ENCODE results near the gene SV2B.
"Not testable (repeated sequence)": the region's sequence is repeated elsewhere in the genome, so short reads cannot be mapped to it uniquely, and the experiment has no call there.

Gene SV2B

GRCh38 chr15:91329914-91330313, 229.9 kb downstream of the SV2B start:
- no peak for DNase-seq

GRCh38 chr15:91331581-91331980, 231.5 kb downstream of the SV2B start:
- no peak for DNase-seq

GRCh38 chr15:91335702-91336101, 235.6 kb downstream of the SV2B start:
- no peak for DNase-seq

GRCh38 chr15:91336687-91337086, 236.6 kb downstream of the SV2B start:
- no peak for DNase-seq

GRCh38 chr15:91338766-91339165, 238.7 kb downstream of the SV2B start:
- DNase-seq, result no peak

- DNase-seq, result no peak
Observed at GRCh38 chr15:91342097-91342496, 242.0 kb downstream of the SV2B start.

GRCh38 chr15:91344912-91345311, 244.9 kb downstream of the SV2B start:
- not testable (repeated sequence) for DNase-seq

GRCh38 chr15:91345736-91346135, 245.7 kb downstream of the SV2B start:
- no peak for DNase-seq

- DNase-seq, result no peak
Observed at GRCh38 chr15:91346259-91346658, 246.2 kb downstream of the SV2B start.

GRCh38 chr15:91348752-91349500, 248.9 kb downstream of the SV2B start:
- no peak for DNase-seq
